ENCODE data around the gene IPO4.
A peak's percentile ranks its signal among the peaks of the same experiment; 100 is the strongest.

IPO4 gene

DNA sequence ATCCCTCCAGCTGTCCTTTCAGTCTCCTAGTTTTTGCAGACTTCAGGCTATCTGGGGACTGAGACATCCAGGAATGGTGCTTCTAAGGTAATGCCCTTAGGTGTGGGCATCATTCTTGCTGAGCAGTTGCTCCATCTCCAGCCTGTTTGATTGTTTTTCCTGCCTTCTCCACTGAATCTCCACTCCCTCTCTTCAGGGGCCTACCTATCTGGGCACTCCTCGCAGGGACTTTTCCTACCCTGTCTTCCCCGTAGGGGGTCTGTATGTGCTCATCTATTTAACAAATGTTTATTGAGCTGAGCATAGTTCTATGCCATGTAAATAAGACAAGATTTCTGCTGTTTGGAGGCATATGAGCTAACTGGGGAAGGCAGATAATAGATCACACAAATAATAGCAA is 55.6 kb downstream of the IPO4 start:
- no peak overlapping the region for H3K4me3 Mint-ChIP-seq
- H3K27me3 Mint-ChIP-seq, result no peaks in the 10 kb centered on the region
- H3K9me3 Mint-ChIP-seq, result no peaks in the 10 kb centered on the region
- no peak for DNase-seq
- peaks cover 39% of the 10 kb centered on the region for H3K4me1 Mint-ChIP-seq (ENCODE audit: low read depth)
- H3K36me3 Mint-ChIP-seq (ENCODE audit: low read depth), result peaks cover 16% of the 10 kb centered on the region
- H3K27ac Mint-ChIP-seq, result peak overlapping the region; percentile 91

DNA sequence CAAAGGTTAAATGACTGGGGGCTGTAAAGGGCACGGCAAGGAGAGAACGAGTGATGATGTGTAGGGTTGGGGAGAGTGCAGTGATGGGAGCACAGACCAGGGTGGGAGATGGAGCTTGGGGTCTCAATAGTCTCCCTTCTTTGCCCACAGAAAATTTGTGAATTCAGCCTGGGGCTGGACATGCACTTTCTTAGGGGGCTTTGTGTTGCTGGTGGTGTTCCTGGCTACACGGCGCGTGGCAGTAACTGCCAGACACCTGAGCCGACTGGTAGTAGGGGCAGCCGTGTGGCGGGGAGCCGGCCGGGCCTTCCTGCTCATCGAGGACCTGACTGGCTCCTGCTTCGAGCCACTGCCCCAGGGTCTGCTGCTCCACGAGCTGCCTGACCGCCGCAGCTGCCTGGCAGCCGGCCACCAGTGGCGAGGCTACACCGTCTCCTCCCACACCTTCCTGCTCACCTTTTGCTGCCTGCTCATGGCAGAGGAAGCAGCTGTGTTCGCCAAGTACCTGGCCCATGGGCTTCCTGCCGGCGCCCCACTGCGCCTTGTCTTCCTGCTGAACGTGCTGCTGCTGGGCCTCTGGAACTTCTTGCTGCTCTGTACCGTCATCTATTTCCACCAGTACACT is 56.4 kb downstream of the IPO4 start:
- peak; percentile 68 for DNase-seq
- peaks cover 8% of the 10 kb centered on the region for H3K36me3 Mint-ChIP-seq (ENCODE audit: low read depth)
- peaks cover 33% of the 10 kb centered on the region for H3K4me1 Mint-ChIP-seq (ENCODE audit: low read depth)
- H3K27ac Mint-ChIP-seq, result peak overlapping the region; percentile 91
- H3K4me3 Mint-ChIP-seq, result peak overlapping the region; percentile 33
- H3K9me3 Mint-ChIP-seq, result no peaks in the 10 kb centered on the region
- H3K27me3 Mint-ChIP-seq, result no peaks in the 10 kb centered on the region

DNA sequence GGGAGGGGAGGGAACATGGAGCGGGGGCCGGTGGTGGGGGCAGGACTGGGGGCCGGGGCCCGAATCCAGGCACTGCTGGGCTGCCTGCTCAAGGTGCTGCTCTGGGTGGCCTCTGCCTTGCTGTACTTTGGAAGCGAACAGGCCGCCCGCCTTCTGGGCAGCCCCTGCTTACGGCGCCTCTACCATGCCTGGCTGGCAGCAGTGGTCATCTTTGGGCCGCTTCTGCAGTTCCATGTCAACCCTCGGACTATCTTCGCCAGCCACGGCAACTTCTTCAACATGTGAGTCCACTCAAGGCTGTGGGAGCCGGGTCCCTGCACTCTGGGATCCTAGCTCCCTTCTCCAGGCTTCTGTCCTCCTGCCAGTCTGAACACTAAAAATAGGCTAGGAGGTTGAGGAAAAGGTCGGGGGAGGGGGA is 57.1 kb downstream of the IPO4 start:
- H3K4me1 Mint-ChIP-seq (ENCODE audit: low read depth), result peaks cover 27% of the 10 kb centered on the region
- H3K27ac Mint-ChIP-seq, result peak overlapping the region; percentile 77
- no peaks in the 10 kb centered on the region for H3K27me3 Mint-ChIP-seq
- peaks cover 2% of the 10 kb centered on the region for H3K36me3 Mint-ChIP-seq (ENCODE audit: low read depth)
- no peak for DNase-seq
- H3K9me3 Mint-ChIP-seq, result no peaks in the 10 kb centered on the region
- no peak overlapping the region for H3K4me3 Mint-ChIP-seq

DNA sequence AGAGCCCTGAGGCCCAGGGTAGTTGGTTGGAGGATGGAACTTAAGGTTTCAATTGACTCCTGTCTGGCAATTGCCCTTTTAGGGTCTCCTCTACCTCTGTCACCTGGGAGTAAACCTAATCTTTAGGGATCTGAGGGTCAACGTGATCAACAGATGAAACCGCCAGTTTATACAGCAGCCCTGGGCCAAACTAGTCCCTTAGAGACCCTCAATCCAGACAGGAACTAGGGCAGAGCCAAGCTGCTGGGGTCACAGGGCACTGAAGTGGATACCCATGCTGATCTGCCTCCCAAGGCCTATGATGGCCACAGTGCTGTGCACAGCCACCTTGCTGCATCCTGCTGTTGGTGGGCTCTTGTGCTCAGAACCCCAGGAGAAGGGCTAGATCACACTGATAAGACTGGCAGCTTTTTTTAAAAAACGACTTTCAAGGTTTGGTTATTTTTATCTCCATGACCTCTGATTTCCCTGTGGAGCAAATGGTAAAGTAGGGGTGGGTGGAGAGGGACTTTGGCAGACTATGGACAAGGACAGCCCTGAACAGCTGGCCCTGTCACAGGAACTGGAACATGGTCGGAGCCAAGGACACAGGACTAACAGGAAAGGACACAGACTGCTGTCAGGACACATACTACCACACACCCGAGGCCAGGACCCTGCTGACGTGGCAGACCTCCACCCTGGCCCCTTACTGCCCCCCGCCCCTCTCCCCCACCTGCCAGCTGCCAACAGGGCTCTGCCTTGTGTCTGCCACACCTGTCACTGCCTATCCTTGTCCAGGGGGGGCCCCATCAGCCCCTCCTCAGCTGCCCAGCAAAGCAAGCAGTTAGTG is 57.7 kb downstream of the IPO4 start:
- no peaks in the 10 kb centered on the region for H3K9me3 Mint-ChIP-seq
- H3K4me3 Mint-ChIP-seq, result no peak overlapping the region
- no peaks in the 10 kb centered on the region for H3K27me3 Mint-ChIP-seq
- DNase-seq, result no peak
- no peaks in the 10 kb centered on the region for H3K36me3 Mint-ChIP-seq (ENCODE audit: low read depth)
- H3K27ac Mint-ChIP-seq, result no peak overlapping the region
- peaks cover 25% of the 10 kb centered on the region for H3K4me1 Mint-ChIP-seq (ENCODE audit: low read depth)

DNA sequence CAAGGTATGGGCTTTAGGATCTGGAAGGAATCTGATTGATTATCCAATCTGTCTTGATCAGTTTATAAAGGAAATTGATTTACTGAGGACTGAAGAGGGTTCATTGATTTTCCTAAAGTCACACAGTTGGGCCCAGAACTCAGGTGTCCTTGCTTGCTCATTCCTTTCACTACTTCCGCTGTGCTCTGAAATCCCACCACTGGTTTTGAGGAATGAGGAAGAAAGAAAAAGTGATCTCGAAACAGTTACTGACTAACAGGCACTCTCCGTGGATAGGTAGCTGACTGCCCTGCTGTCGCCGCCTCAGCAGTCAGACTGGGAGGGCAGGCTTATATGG is 58.3 kb downstream of the IPO4 start, which contains the start of gene FITM1:
Gene FITM1, plus strand, starts transcription at position 280 of the 337 bp plus-strand sequence. CDS start 905 bp downstream, outside the sequence.
- Mint-ChIP-seq H3K27me3 (no peaks in the 10 kb centered on the region), H3K36me3 (ENCODE audit: low read depth) (peaks cover under 1% of the 10 kb centered on the region), H3K4me3 (no peak within 1 kb of the TSS), H3K27ac (no peak within 1 kb of the TSS), H3K9me3 (no peaks in the 10 kb centered on the region), H3K4me1 (ENCODE audit: low read depth) (peaks cover 22% of the 10 kb centered on the region)
- no peak for DNase-seq
